ENCODE results near the gene TXNL4B.

Gene TXNL4B

GRCh38 chr16:72137380-72138063 lies 44.1 kb upstream of the TXNL4B start:
- TF ChIP-seq FOXP2 (optimal IDR thresholded peaks at IDR 0.05; ENCODE audit: borderline replicate concordance, extremely low read depth, extremely low read length, insufficient read depth): no peak

- TF ChIP-seq TAF1 (IDR thresholded peaks at IDR 0.05; ENCODE audit: borderline replicate concordance, insufficient read depth, low read length) (no peak), FOXP2 (optimal IDR thresholded peaks at IDR 0.05; ENCODE audit: borderline replicate concordance, extremely low read depth, extremely low read length, insufficient read depth) (no peak), POLR2AphosphoS5 (IDR thresholded peaks at IDR 0.05; ENCODE audit: low read depth, low read length) (no peak), SIN3A (IDR thresholded peaks at IDR 0.05; ENCODE audit: borderline replicate concordance, insufficient read depth, low read length) (no peak)
- TF ChIP-seq, protein P1, sequence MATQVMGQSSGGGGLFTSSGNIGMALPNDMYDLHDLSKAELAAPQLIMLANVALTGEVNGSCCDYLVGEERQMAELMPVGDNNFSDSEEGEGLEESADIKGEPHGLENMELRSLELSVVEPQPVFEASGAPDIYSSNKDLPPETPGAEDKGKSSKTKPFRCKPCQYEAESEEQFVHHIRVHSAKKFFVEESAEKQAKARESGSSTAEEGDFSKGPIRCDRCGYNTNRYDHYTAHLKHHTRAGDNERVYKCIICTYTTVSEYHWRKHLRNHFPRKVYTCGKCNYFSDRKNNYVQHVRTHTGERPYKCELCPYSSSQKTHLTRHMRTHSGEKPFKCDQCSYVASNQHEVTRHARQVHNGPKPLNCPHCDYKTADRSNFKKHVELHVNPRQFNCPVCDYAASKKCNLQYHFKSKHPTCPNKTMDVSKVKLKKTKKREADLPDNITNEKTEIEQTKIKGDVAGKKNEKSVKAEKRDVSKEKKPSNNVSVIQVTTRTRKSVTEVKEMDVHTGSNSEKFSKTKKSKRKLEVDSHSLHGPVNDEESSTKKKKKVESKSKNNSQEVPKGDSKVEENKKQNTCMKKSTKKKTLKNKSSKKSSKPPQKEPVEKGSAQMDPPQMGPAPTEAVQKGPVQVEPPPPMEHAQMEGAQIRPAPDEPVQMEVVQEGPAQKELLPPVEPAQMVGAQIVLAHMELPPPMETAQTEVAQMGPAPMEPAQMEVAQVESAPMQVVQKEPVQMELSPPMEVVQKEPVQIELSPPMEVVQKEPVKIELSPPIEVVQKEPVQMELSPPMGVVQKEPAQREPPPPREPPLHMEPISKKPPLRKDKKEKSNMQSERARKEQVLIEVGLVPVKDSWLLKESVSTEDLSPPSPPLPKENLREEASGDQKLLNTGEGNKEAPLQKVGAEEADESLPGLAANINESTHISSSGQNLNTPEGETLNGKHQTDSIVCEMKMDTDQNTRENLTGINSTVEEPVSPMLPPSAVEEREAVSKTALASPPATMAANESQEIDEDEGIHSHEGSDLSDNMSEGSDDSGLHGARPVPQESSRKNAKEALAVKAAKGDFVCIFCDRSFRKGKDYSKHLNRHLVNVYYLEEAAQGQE (IDR thresholded peaks at IDR 0.05; ENCODE audit: insufficient read depth in 1 of 2, low read depth in 2 of 2, low read length in 2 of 2): no peak
Observed at GRCh38 chr16:72134507-72134906, 41.1 kb upstream of the TXNL4B start.

DNA sequence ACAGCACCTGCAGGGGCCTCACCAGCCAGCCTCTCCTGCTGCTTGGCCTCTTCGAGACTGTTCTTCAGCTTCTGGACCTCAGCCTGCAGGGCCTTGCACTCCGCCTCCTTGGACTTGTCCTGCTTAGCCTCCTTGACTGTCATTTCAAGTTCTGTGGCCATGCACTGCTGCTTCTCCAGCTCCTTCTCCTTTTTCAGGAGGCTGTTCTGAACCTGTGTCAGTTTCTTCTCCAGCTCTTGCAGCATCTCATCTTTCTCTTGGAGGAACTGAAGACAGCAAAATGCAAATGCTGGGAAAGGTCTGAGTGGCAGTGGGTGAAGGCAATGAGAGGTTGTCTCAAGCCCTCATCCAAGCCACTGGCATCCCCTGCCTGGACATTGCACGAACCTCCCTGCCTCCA lies 39.3 kb upstream of the TXNL4B start:
- TF ChIP-seq TAF1 (IDR thresholded peaks at IDR 0.05; ENCODE audit: borderline replicate concordance, insufficient read depth, low read length) (no peak), SIN3A (IDR thresholded peaks at IDR 0.05; ENCODE audit: borderline replicate concordance, insufficient read depth, low read length) (no peak), POLR2AphosphoS5 (IDR thresholded peaks at IDR 0.05; ENCODE audit: low read depth, low read length) (no peak), FOXP2 (optimal IDR thresholded peaks at IDR 0.05; ENCODE audit: borderline replicate concordance, extremely low read depth, extremely low read length, insufficient read depth) (no peak)
- TF ChIP-seq, protein P1 (IDR thresholded peaks at IDR 0.05; ENCODE audit: insufficient read depth in 1 of 2, low read depth in 2 of 2, low read length in 2 of 2): no peak

GRCh38 chr16:72131036-72131435 lies 37.6 kb upstream of the TXNL4B start:
- TF ChIP-seq TAF1 (IDR thresholded peaks at IDR 0.05; ENCODE audit: borderline replicate concordance, insufficient read depth, low read length) (no peak), SIN3A (IDR thresholded peaks at IDR 0.05; ENCODE audit: borderline replicate concordance, insufficient read depth, low read length) (no peak), POLR2AphosphoS5 (IDR thresholded peaks at IDR 0.05; ENCODE audit: low read depth, low read length) (no peak), FOXP2 (optimal IDR thresholded peaks at IDR 0.05; ENCODE audit: borderline replicate concordance, extremely low read depth, extremely low read length, insufficient read depth) (no peak)
- TF ChIP-seq, protein P1 (IDR thresholded peaks at IDR 0.05; ENCODE audit: insufficient read depth in 1 of 2, low read depth in 2 of 2, low read length in 2 of 2): no peak

GRCh38 chr16:72129976-72130656 lies 36.7 kb upstream of the TXNL4B start:
- no peak for TF ChIP-seq TAF1 (IDR thresholded peaks at IDR 0.05; ENCODE audit: borderline replicate concordance, insufficient read depth, low read length)
- TF ChIP-seq, protein P1 (IDR thresholded peaks at IDR 0.05; ENCODE audit: insufficient read depth in 1 of 2, low read depth in 2 of 2, low read length in 2 of 2): no peak
- no peak for TF ChIP-seq FOXP2 (optimal IDR thresholded peaks at IDR 0.05; ENCODE audit: borderline replicate concordance, extremely low read depth, extremely low read length, insufficient read depth)
- TF ChIP-seq POLR2AphosphoS5 (IDR thresholded peaks at IDR 0.05; ENCODE audit: low read depth, low read length): no peak
- TF ChIP-seq SIN3A (IDR thresholded peaks at IDR 0.05; ENCODE audit: borderline replicate concordance, insufficient read depth, low read length): no peak
